Glutamatergic neuron (in vitro differentiated cells): ENCODE measurements around the gene NFKBIB. TPM values are rescaled to one million over a fixed set of nuclear protein-coding genes. Genes with fewer than 3 reads are reported as not detected.

Experiments used
- DNase-seq: peaks from one replicate; pipeline ENCODE4 v3.0.0; 2022
- H3K27ac Mint-ChIP-seq: one replicate; pipeline ENCODE4 v1.8.0; 2020; ENCODE audit warnings: mild to moderate bottlenecking, mixed read lengths, inconsistent platforms; ENCODE audit not compliant: unreplicated experiment
- H3K27me3 Mint-ChIP-seq: one replicate; pipeline ENCODE4 v1.8.0; 2020; ENCODE audit warnings: mild to moderate bottlenecking, moderate library complexity, mixed read lengths, inconsistent platforms; ENCODE audit not compliant: unreplicated experiment
- H3K36me3 Mint-ChIP-seq: one replicate; pipeline ENCODE4 v1.8.0; 2020; ENCODE audit warnings: mild to moderate bottlenecking, mixed read lengths, inconsistent platforms; ENCODE audit not compliant: unreplicated experiment
- H3K4me1 Mint-ChIP-seq: one replicate; pipeline ENCODE4 v1.8.0; 2020; ENCODE audit warnings: mild to moderate bottlenecking, low read depth, mixed read lengths, inconsistent platforms; ENCODE audit not compliant: unreplicated experiment
- H3K4me3 Mint-ChIP-seq: one replicate; pipeline ENCODE4 v1.8.0; 2020; ENCODE audit warnings: mild to moderate bottlenecking, mixed read lengths, inconsistent platforms; ENCODE audit not compliant: unreplicated experiment
- H3K9me3 Mint-ChIP-seq: one replicate; pipeline ENCODE4 v1.8.0; 2020; ENCODE audit warnings: mild to moderate bottlenecking, moderate library complexity, mixed read lengths, inconsistent platforms; ENCODE audit not compliant: unreplicated experiment
- CTCF ChIP-seq: fragments of 200-600 bp; sonication (generic); IDR thresholded peaks from one replicate; pipeline ENCODE4 v1.5.0; 2021; ENCODE audit not compliant: partially characterized antibody, unreplicated experiment
- total RNA-seq: library from RNA; stranded (reverse); fragmentation: NEBNext Ultra II Directional; extraction: Animal tissue kit (Norgen Biotek cat#: 25700); gene quantifications from one replicate; pipeline ENCODE4 v1.2.1, GENCODE V29; 2021; ENCODE audit not compliant: unreplicated experiment

Gene NFKBIB
- total RNA-seq, 1 donor from 2014 or later = 12.8 TPM

DNA sequence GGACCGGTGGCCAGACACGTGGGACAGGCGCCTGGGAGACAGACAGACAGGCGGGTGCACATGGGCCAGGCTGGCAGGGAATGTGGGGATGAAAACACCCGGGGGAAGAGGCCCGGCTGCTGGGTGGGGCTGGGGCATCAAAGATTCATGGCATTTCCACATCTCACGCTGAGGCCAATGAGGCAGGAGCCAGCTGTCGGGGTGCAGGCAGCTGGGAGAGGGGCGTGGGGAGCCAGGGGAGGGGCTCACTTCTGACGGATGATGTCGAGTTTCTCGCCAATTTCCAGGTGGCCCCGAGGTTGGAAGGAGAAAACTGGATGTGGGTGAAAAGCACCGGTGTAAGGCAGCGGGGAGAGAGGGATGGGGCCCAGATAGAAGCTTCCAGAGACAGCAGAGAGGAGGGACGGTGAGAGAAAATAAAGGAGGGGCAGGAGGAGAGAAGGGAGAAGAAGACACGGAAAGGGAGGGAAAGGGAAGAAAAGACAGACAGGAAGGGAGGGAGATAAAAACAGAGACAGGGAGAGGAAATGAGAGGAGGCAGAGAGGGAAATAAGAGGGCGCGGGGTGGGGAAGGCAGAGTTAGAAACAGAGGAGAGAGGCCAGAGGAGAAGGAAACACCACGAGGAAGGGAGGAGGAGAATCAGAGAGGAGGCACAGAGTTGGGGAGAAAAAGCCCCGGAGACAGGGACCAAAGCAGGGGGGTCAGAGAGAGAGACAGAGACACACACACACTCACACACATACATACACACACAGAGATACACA lies 20.2 kb downstream of the NFKBIB start:
- H3K4me3 Mint-ChIP-seq = no peak overlapping the region
- peaks cover 6% of the 10 kb centered on the region for H3K4me1 Mint-ChIP-seq
- no peak overlapping the region for H3K27ac Mint-ChIP-seq

DNA sequence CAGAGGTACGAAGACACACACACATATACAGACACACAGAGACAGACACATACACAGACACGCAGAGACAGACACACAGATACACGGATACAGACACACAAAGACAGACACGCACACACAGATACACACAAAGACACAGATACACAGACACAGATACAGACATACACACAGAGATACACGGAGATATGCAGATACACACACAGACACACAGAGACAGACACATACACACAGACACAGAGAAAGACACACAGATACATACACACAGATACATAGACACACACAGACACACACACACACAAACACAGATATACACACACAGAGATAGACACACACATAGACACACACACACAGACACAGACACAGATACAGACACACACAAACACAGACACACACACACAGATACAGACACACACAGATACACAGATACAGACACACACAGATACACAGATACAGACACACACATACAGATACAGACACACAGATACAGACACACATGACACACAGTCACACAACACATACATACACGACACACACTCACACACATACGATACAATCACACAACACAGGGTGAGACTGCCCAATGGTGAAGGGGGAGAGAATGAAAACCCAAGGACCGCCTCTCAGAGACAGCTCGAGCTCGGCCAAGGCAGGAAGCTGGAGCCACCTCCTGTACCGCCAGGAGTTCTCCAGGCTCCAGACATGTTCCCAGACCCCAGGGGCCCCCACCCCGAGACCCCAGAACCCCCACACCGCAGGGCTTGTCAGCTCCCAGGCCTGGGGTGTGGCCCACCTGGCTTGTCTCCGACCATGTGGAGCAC lies 21.0 kb downstream of the NFKBIB start:
- Mint-ChIP-seq H3K9me3 (peaks cover 3% of the 10 kb centered on the region), H3K27ac (no peak overlapping the region), H3K4me1 (peaks cover 4% of the 10 kb centered on the region), H3K36me3 (no peaks in the 10 kb centered on the region), H3K4me3 (no peak overlapping the region), H3K27me3 (no peaks in the 10 kb centered on the region)
- DNase-seq = no peak
- TF ChIP-seq CTCF = no peak

More for the DNA sequence above, 20.2 kb downstream of the NFKBIB start:
- no peak for TF ChIP-seq CTCF
- Mint-ChIP-seq H3K36me3 (no peaks in the 10 kb centered on the region), H3K9me3 (peaks cover 3% of the 10 kb centered on the region), H3K27me3 (no peaks in the 10 kb centered on the region)
- DNase-seq = no peak

- no peak for DNase-seq
- Mint-ChIP-seq H3K9me3 (no peaks in the 10 kb centered on the region), H3K27me3 (no peaks in the 10 kb centered on the region), H3K4me1 (peaks cover 4% of the 10 kb centered on the region), H3K36me3 (no peaks in the 10 kb centered on the region), H3K27ac (no peak overlapping the region), H3K4me3 (no peak overlapping the region)
- TF ChIP-seq CTCF = no peak
Observed at GRCh38 chr19:38921420-38922274, 21.9 kb downstream of the NFKBIB start.

DNA sequence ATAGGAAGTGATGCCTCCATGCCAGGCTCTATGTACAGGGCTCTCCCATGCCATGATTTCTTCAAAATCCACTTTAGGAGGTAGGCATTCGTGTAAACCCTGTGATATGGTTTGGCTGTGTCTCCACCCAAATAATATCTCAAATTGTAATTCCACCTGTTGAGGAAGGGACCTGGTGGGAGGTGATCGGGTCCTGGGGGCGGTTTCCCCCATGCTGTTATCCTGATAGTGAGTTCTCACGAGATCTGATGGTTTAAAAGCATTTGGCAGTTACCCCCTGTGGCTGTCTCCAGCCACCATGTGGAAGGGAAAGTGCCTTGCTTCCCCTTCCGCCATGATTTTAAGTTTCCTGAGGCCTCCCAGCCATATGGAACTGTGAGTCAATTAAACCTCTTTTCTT lies 22.7 kb downstream of the NFKBIB start:
- H3K4me1 Mint-ChIP-seq = peaks cover 4% of the 10 kb centered on the region
- no peaks in the 10 kb centered on the region for H3K36me3 Mint-ChIP-seq
- no peak overlapping the region for H3K4me3 Mint-ChIP-seq
- DNase-seq = no peak
- no peaks in the 10 kb centered on the region for H3K9me3 Mint-ChIP-seq
- no peak for TF ChIP-seq CTCF
- no peaks in the 10 kb centered on the region for H3K27me3 Mint-ChIP-seq
- H3K27ac Mint-ChIP-seq = no peak overlapping the region
